Ascending aorta (tissue), 2 donors: ENCODE results near the gene CEPT1. TPM values are rescaled to one million over a fixed set of nuclear protein-coding genes. Genes with fewer than 3 reads are reported as not detected.

ENCODE experiments used
- DNase-seq, 2 donors: peaks; one replicate each; pipeline ENCODE4 v3.0.0-alpha.2; 2019; ENCODE audit warnings: low spot score in 2 of 2
- H3K27ac ChIP-seq, 2 donors: fragments of 200-600 bp; sonication (generic); one replicate each; pipeline ENCODE4 v1.5.1; 2016 to 2017; ENCODE audit warnings: mild to moderate bottlenecking in 1 of 2
- H3K27me3 ChIP-seq: fragments of 200-600 bp; sonication (generic); one replicate; pipeline ENCODE4 v1.5.1; 2017
- H3K36me3 ChIP-seq, 2 donors: fragments of 200-600 bp; sonication (generic); one replicate each; pipeline ENCODE4 v1.5.1; 2016
- H3K4me1 ChIP-seq, 2 donors: fragments of 200-600 bp; sonication (generic); one replicate each; pipeline ENCODE4 v1.5.1; 2016 to 2017; ENCODE audit warnings: mild to moderate bottlenecking in 1 of 2
- H3K4me3 ChIP-seq, 2 donors: fragments of 200-600 bp; sonication (generic); one replicate each; pipeline ENCODE4 v1.5.1; 2016 to 2017; ENCODE audit warnings: mild to moderate bottlenecking in 1 of 2
- H3K9me3 ChIP-seq, 2 donors: fragments of 200-600 bp; sonication (generic); one replicate each; pipeline ENCODE4 v1.5.1; 2016
- intact Hi-C: fragments of 100-400 bp; cut with DNase I; formaldehyde crosslinking; loops from one replicate; pipeline ENCODE4 v1.15.1; 2023
- total RNA-seq: library from RNA; depleted of rRNA; stranded (reverse); fragments of >200 nt; gene quantifications from one replicate; pipeline ENCODE4 v1.1.0, GENCODE V29; 2016
- TF ChIP-seq, protein P1 (sequence below), 3 experiments: fragments of 200-600 bp in 2 of 3; fragments of 450-650 bp in 1 of 3; sonication (generic) in 2 of 3; IDR thresholded peaks; one replicate each; pipeline ENCODE4 v1.5.1; 2016 to 2019; ENCODE audit warnings: antibody characterized with exemption in 3 of 3, mild to moderate bottlenecking in 1 of 3, moderate library complexity in 1 of 3

Gene CEPT1
- total RNA-seq, 1 donor from 2014 or later, result 6.6 TPM

DNA sequence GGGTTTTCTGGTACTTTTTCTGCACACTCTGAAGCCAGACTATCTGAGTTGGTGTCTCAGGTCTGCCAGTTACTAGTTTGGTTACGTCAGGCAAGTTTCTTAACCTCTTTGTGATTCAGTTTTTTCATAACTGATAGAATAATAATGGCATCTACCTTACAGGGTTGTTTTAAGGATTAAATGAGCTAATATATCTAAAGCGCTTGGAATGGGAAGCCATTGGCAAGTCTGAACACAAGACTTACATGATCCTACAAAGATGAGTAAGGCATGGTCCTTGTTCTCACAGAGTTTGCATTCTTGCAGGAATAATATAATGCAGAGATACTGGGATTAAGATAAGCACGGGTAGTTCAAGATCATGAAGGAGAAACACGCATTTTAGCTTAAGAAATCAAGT is 69.6 kb downstream of the CEPT1 start:
- TF ChIP-seq, protein P1, sequence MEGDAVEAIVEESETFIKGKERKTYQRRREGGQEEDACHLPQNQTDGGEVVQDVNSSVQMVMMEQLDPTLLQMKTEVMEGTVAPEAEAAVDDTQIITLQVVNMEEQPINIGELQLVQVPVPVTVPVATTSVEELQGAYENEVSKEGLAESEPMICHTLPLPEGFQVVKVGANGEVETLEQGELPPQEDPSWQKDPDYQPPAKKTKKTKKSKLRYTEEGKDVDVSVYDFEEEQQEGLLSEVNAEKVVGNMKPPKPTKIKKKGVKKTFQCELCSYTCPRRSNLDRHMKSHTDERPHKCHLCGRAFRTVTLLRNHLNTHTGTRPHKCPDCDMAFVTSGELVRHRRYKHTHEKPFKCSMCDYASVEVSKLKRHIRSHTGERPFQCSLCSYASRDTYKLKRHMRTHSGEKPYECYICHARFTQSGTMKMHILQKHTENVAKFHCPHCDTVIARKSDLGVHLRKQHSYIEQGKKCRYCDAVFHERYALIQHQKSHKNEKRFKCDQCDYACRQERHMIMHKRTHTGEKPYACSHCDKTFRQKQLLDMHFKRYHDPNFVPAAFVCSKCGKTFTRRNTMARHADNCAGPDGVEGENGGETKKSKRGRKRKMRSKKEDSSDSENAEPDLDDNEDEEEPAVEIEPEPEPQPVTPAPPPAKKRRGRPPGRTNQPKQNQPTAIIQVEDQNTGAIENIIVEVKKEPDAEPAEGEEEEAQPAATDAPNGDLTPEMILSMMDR (IDR thresholded peaks at IDR 0.05), result no peak
- Histone ChIP-seq H3K36me3 (no peaks in the 10 kb centered on the region), H3K9me3 (no peaks in the 10 kb centered on the region), H3K27me3 (no peaks in the 10 kb centered on the region), H3K27ac (no peak overlapping the region), H3K4me1 (no peaks in the 10 kb centered on the region), H3K4me3 (no peak overlapping the region)
- intact Hi-C loops, result no loop called here
- no peak for DNase-seq

DNA sequence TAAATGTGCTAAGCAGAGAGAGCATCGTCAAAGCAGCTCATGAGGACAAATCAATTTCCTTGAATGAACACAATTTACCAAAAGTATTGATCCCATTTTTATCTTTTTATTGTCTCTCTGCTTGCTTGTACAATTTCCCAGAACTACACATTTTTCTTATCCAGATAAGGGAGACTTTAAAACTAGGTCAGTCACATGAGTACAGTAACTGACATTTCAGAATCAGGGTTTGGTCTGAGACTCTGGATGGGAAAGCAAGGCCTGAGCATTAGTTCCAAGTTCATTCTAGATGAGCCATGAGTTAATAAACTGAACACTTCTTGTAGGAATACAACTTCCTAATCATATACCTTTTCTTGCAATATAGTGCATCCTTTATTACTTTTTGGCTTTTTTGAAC is 71.9 kb downstream of the CEPT1 start:
- TF ChIP-seq, protein P1 (IDR thresholded peaks at IDR 0.05), result no peak
- Histone ChIP-seq H3K4me1 (no peaks in the 10 kb centered on the region), H3K27me3 (no peaks in the 10 kb centered on the region), H3K4me3 (no peak overlapping the region), H3K36me3 (no peaks in the 10 kb centered on the region), H3K9me3 (no peaks in the 10 kb centered on the region), H3K27ac (no peak overlapping the region)
- intact Hi-C loops, result no loop called here
- DNase-seq, result no peak

DNA sequence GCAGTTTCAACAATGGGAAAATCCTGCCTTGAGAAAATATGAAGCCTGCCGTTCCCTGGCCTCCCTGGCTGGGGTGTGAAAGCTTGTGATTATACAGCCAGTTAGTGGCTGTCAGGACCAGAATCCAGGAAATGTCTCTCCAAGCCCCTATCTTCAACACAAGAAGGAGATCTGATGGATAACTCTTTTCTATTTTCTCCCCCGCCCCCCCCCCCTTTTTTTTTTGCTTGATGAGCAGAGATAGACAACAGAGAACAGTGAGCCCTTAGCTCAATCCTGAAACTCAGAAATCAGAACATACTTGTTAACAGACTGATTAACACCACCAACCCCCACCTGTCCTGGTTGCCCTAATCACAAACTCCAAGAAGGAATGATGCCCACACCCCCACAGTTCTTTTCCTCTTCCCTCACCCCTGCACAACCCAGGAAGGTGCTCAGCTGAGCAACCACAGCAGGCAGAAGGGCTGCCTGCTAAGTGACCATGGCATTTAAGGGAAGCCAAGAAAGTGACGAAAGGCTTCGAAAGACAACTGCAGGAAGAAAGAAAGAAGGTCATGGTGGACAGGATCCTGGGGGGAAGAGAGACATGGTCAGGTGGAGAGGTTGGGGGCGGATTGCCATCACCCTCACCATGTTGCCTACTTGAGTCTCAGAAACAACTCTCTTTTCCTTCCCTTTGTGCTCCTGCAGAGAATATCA is 72.8 kb downstream of the CEPT1 start:
- no peak overlapping the region for H3K27ac ChIP-seq
- H3K4me3 ChIP-seq, result no peak overlapping the region
- DNase-seq, result no peak
- TF ChIP-seq, protein P1 (IDR thresholded peaks at IDR 0.05), result no peak
- H3K36me3 ChIP-seq, result no peaks in the 10 kb centered on the region
- H3K27me3 ChIP-seq, result no peaks in the 10 kb centered on the region
- H3K9me3 ChIP-seq, result no peaks in the 10 kb centered on the region
- intact Hi-C loops, result no loop called here
- no peaks in the 10 kb centered on the region for H3K4me1 ChIP-seq

DNA sequence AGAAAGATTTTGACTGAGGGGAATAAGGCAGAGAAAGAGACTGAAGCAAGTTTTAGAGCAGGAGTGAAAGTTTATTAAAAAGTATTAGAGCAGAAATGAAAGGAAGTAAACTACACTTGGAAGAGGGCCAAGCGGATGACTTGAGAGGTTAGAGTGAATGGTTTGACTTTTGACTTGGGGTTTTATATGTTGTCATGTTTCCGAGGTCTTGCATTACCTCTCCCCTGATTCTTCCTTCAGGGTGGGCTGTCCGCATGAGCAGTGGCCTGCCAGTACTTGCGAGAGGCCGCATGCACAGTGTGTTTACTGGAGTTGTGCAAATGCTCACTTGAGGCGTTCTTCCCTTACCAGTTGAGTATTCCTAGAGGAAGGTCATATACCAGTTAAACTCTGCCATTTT is 73.4 kb downstream of the CEPT1 start:
- Histone ChIP-seq H3K4me1 (no peaks in the 10 kb centered on the region), H3K36me3 (no peaks in the 10 kb centered on the region), H3K27ac (no peak overlapping the region), H3K9me3 (no peaks in the 10 kb centered on the region), H3K27me3 (no peaks in the 10 kb centered on the region), H3K4me3 (no peak overlapping the region)
- DNase-seq, result no peak
- intact Hi-C loops, result no loop called here
- TF ChIP-seq, protein P1 (IDR thresholded peaks at IDR 0.05), result no peak

DNA sequence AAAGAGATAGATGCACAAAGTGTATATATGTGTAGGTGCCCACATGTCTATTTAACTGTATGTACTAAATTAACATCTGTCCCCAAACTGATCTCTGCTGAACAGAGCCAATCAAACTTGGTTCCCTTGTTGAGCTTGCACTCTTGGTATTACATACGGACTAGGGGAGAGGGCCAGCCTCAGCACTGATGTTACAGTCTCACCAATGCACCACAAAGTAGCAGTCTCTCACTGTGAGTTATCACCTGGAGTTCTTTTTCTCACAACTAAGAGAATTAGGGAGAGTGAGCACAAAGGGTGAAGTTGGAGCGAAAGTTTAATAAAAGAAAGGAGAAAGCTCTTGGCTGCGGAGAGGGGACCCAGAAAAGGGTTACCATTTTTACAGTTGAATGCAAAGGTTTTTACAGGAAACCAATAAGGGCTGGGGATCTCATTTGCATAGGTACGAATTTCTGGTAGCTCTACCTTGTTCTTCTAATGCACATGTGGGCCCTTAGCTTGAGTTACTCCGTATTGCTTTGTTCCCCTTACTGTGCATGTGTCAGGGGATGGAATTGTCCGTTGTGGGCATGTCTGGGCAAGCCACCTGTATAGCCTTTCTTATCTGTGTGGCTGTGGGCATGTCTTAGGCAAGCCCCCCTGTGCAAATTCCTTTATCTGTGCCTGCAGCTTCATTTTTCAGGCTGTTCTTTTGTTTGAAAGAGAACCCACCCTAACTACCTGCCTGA is 74.2 kb downstream of the CEPT1 start:
- no peaks in the 10 kb centered on the region for H3K27me3 ChIP-seq
- H3K9me3 ChIP-seq, result no peaks in the 10 kb centered on the region
- no peak overlapping the region for H3K27ac ChIP-seq
- no peaks in the 10 kb centered on the region for H3K36me3 ChIP-seq
- no peak for DNase-seq
- TF ChIP-seq, protein P1 (IDR thresholded peaks at IDR 0.05), result no peak
- no peak overlapping the region for H3K4me3 ChIP-seq
- intact Hi-C loops, result no loop called here
- no peaks in the 10 kb centered on the region for H3K4me1 ChIP-seq
